GM21515 (cell line): Measurements from ENCODE around the gene GRB2.
"Not testable (repeated sequence)": the region's sequence is repeated elsewhere in the genome, so short reads cannot be mapped to it uniquely, and the experiment has no call there.

Experiments
- ATAC-seq: cut with Tn5 transposase; IDR thresholded peaks from one replicate; pipeline ENCODE4 v1.9.1; 2021; ENCODE audit not compliant: unreplicated experiment

Gene GRB2

GRCh38 chr17:75405365-75406221 is at the start of gene GRB2:
Gene GRB2, minus strand, starts transcription at chr17:75405678. Its CDS starts 12,050 bp downstream, at chr17:75393628.
- peak; percentile 76 for ATAC-seq

GRCh38 chr17:75454672-75455071 is 49.2 kb upstream of the GRB2 start:
- ATAC-seq, result not testable (repeated sequence)

DNA sequence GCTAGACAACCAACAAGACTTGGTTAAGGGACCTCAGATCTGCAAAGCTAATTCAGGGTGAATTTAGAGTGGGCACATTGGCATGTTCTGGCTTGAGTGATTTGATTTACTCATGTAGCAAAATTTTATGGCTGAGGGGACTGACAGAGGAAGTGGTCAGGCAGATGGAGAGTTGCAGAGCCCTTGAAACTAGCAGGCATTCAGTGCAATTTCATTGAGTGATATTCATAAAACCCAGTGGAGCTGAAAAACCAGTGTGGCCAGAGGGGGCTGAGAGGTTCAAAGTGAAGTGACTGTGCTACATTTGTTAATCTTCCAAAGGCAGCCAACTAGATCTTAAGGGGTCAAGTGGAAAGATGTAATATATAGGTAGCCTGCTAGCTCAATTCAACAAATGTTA is 48.7 kb upstream of the GRB2 start:
- no peak for ATAC-seq

GRCh38 chr17:75450270-75450669 is 44.8 kb upstream of the GRB2 start:
- ATAC-seq, result no peak

DNA sequence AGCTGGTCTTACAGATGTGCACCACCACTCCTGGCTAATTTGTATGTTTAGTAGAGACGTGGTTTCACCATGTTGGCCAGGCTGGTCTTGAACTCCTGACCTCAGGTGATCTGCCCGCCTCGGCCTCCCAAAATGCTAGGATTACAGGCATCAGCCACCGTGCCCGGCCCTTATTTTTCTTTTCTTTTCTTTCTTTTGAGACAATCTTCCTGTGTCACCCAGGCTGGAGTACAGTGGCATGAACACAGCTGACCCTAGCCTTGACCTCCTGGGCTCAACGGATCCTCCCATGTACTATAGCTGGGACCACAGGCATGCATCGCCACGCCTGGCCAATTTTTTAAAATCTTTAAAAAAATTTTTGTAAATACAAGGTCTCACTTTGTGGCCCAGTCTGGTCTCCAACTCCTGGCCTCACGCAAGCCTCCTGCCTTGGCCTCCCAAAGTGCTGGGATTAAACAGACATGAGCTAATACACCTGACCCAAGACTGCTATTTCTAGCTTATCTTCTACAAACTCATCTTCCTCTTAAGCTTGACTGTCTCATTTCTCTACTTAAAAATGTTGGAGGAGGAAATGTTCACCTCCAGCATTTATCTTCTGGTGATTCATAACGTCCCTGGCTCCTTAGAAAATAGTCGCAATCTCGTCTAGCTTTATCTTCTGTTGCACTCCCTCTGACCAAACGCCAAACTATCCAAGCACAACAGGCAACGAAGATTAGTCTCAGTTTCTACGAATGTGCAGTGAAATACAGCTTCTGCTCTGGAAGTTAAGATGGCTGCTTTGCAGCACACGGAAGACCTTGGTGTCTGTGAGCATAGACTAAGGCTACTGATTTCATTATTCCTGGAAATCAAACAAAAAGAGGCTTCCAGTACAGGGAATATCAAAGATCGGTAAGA is 42.7 kb upstream of the GRB2 start:
- ATAC-seq, result no peak

GRCh38 chr17:75445896-75446295 is 40.4 kb upstream of the GRB2 start:
- ATAC-seq, result not testable (repeated sequence)

- ATAC-seq, result no peak
These were observed 39.8 kb upstream of the GRB2 start for GRCh38 chr17:75445296-75445695.

DNA sequence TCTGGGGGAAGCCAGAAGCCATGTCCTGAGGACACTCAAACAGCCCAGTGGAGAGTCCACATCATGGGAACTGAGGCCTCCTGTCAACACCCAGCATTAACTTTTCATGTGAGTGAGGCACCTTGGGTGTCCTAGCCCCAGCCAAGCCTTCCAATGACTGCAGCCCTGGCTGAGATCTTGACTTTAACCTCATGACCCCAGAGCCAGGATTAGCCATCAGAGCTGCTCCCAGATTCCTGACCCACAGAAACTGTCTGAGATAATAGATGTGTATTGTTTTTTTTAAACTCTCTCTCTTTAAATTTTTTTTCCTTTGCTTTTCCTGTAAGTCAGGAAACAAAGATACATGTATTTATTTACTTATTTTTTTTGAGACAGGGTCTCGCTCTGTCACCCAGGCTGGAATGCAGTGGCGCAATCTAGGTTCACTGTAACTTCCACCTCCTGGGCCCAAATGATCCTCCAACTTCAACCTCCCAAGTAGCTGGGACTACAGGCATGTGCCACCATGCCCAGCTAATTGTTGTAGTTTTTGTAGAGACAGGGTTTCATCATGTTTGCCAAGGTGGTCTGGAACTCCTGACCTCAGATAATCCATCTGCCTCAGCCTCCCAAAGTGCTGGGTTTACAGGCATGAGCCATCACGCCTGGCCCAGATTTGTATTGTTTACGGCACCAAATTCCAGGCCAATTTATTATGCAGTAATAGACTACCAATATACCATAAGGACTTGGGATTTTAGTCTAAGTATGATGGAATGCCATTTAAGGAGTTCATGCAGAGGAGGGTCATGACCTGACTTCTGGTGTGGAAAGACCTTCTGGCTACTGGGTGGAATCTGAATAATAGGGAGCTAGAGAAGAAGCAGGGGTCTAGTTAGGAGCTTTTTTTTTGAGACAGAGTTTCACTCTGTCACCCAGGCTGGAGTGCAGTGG is 37.0 kb upstream of the GRB2 start:
- no peak for ATAC-seq

GRCh38 chr17:75440738-75441448 is 35.4 kb upstream of the GRB2 start:
- ATAC-seq, result no peak

GRCh38 chr17:75439287-75439686 is 33.8 kb upstream of the GRB2 start:
- no peak for ATAC-seq

DNA sequence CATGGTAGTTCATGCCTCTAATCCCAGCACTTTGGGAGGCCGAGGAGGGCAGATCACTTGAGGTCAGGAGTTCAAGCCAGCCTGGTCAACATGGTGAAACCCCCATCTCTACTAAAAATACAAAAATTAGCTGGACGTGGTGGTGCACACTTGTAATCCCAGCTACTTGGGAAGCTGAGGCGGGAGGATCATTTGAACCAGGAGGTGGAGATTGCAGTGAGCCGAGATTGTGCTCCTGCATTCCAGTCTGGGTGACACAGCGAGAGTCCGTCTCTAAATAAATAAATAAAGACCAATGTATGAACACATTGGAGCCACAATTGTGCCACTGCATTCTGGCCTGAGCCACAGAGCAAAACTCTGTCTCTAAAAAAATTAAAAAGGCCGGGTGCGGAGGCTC is 31.9 kb upstream of the GRB2 start:
- ATAC-seq, result not testable (repeated sequence)

GRCh38 chr17:75434433-75434832 is 29.0 kb upstream of the GRB2 start:
- not testable (repeated sequence) for ATAC-seq

DNA sequence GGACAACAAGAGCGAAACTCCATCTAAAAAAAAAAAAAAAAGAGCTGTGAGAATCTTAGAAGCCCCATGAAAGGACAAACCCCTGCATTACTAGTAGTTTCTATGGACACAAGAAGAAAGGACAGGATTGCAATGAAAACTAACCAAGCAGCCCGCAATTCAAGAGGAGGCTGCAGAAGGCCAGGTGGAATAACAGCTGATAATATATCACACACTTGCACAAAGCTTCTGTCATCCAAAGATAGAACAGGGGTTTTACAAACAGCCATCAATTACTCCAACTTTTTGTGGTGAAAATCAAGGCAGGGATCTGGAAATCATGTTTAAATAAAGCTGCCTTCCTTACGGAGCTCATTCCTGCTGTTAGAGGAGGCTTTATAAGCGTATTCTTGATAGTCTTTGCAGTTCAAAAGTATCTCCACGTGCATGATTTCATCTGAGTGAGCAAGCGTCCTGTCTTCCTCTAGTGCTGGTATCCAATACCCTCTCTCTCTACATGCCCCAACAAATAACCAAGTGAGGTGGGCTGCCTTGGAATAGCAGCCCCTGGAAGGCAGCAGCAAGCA is 27.8 kb upstream of the GRB2 start:
- ATAC-seq, result no peak

GRCh38 chr17:75430159-75430974 is 24.9 kb upstream of the GRB2 start:
- ATAC-seq, result no peak

DNA sequence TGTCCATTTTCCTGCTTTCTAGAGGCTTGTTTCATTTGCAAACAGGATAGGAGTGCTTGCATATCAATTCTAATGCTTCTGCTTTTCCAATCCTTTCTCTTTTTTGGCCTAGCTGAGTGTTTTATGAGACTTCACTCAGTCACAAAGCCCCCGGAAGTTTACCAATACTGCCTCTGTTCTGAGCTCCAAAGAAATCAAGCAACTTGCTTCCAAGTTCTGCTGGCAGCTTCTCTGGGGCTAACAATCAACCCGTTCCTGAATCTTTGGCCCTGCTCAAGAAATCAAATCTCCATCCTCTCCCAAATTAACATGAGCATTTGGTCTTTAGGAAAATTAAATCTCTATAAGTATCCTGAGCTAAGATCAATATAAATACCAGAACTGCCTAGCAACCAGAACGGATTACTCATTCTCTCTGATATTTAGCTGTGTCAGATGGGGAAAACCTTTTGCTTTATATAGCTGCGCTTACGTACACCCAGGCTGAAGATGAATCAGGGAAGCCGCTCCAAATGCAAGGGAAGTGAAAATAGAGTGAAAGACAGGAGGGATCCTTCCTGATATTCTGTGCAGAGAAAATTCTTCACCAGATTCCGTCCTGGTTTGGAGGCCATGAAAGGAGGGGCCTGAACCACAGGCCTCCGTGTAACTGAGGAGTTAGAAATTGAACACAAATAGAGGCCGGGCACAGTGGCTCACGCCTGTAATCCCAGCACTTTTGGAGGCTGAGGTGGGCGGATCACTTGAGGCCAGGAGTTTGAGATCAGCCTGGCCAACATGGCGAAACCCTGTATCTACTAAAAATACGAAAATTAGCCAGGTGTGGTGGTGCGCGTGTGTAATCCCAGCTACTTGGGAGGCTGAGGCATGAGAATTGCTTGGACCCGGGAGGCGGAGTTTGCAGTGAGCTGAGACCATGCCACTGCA is 23.3 kb upstream of the GRB2 start:
- no peak for ATAC-seq

DNA sequence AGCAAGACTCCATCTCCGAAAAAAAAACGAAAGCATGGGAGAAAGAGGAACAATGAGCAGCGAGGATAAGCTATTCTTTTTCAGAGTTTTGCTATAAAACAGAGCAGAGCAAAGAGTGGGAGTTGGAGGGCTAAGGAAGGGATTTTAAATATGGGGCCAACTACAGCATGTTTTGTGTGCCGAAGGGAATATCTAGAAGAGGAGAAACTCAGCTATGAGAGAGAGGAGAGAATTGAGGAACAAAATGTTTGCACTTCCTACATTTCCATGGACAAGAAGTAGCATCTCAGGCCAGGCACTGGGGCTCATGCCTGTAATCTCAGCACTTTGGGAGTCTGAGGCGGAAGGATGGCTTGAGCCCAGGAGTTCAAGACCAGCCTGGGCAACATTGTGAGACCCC is 13.1 kb upstream of the GRB2 start:
- ATAC-seq, result no peak

DNA sequence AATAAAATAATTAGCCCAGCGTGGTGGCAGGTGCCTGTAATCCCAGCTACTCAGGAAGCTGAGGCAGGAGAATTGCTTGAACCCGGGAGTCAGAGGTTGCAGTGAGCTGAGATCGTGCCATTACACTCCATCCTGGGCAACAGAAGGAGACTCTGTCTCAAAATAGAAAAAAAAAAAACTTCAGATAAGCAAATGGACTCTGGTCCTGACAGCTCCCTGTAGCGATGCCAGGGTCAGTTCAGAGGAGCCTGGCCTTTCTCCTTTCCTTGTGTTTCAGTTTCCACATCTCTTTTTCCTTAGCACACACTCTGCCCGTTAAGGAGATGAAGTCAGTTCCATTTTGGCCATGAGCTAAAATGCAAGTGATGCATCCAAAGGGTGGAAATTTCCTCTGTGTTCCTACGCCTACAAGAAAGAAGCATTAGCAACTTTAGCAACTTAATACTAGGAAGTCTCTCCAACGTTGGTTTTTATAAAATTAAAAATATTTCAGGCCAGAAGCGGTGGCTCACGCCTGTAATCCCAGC is 11.6 kb upstream of the GRB2 start:
- no peak for ATAC-seq

DNA sequence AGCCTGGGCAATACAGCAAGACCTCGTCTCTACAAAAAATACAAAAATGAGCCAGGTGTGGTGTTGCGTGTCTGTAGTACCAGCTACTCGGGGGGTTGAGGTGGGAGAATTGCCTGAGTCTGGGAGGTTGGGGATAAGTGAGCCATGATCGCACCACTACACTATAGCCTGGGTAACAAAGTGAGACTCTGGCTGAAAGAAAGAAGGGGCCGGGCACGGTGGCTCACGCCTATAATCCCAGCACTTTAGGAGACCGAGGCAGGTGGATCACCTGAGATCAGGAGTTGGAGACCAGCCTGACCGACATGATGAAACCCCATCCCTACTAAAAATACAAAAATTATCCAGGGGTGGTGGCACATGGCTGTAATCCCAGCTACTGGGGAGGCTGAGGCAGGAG is 10.5 kb upstream of the GRB2 start:
- ATAC-seq, result no peak
